A673 (cell line): Measurements from ENCODE around the gene ORM1. TPM values are rescaled to one million over a fixed set of nuclear protein-coding genes. Genes with fewer than 3 reads are reported as not detected.

ENCODE experiments used
- BruUV-seq: library from RNA; stranded (reverse); fragments of 400-500 nt; replicated peaks from 2 replicates; lab custom pipeline; 2021; lab: Mats Ljungman, UMichigan
- CTCF ChIA-PET: fragments of 300-600 bp; sonication (Branson Sonifier 250); formaldehyde crosslinking; loops from one replicate; lab custom pipeline; 2022; ENCODE audit warnings: antibody characterized with exemption; lab: Charles Lee
- POLR2A ChIA-PET: fragments of 300-600 bp; sonication (Branson Sonifier 250); formaldehyde crosslinking; loops from one replicate; lab custom pipeline; 2022; ENCODE audit warnings: antibody characterized with exemption; ENCODE audit not compliant: low non-redundant PET; lab: Charles Lee
- DNase-seq: peaks from one replicate; pipeline ENCODE4 v3.0.0-alpha.2; 2015; ENCODE audit warnings: low spot score
- H3K27ac ChIP-seq: fragments of 200-600 bp; sonication (generic); 2 replicates; pipeline ENCODE4 v1.5.1; 2016; ENCODE audit warnings: mixed run types, low read depth, mild to moderate bottlenecking, mixed read lengths, antibody characterized with exemption, low read length; ENCODE audit not compliant: poor library complexity, severe bottlenecking
- H3K27me3 ChIP-seq: fragments of 200-600 bp; sonication (generic); replicated peaks from 2 replicates; pipeline ENCODE4 v1.6.1; 2017; ENCODE audit warnings: mixed run types, low read depth, mild to moderate bottlenecking, mixed read lengths, antibody characterized with exemption, low read length; ENCODE audit not compliant: insufficient read depth, poor library complexity
- H3K36me3 ChIP-seq: fragments of 200-600 bp; sonication (generic); 2 replicates; pipeline ENCODE4 v1.6.1; 2016; ENCODE audit warnings: mixed run types, mild to moderate bottlenecking, mixed read lengths, antibody characterized with exemption, low read length; ENCODE audit not compliant: insufficient read depth, poor library complexity, severe bottlenecking
- H3K4me1 ChIP-seq: fragments of 200-600 bp; sonication (generic); 2 replicates; pipeline ENCODE4 v1.6.1; 2017; ENCODE audit warnings: mixed run types, mild to moderate bottlenecking, mixed read lengths, antibody characterized with exemption, low read length; ENCODE audit not compliant: insufficient read depth, poor library complexity, severe bottlenecking
- H3K4me3 ChIP-seq: fragments of 200-600 bp; sonication (generic); 2 replicates; pipeline ENCODE4 v1.5.1; 2016; ENCODE audit warnings: low read depth, mixed run types, mild to moderate bottlenecking, mixed read lengths, low read length; ENCODE audit not compliant: poor library complexity, severe bottlenecking
- H3K9me3 ChIP-seq: fragments of 200-600 bp; sonication (generic); 2 replicates; pipeline ENCODE4 v1.6.1; 2016; ENCODE audit warnings: mixed run types, low read depth, mild to moderate bottlenecking, mixed read lengths, antibody characterized with exemption, low read length; ENCODE audit not compliant: poor library complexity, severe bottlenecking
- CTCF ChIP-seq: fragments of 300-800, 200-600 bp; sonication (generic); conservative IDR thresholded peaks from 2 replicates; pipeline ENCODE4 v1.5.1; 2017; ENCODE audit warnings: low read depth, mild to moderate bottlenecking, antibody characterized with exemption, low read length, moderate library complexity, mixed read lengths
- EZH2 ChIP-seq: fragments of 200-600 bp; sonication (generic); IDR thresholded peaks from 2 replicates; pipeline ENCODE4 v1.6.1; 2017; ENCODE audit warnings: borderline replicate concordance, low read depth, mild to moderate bottlenecking, mixed read lengths, antibody characterized with exemption, low read length; ENCODE audit not compliant: poor library complexity, severe bottlenecking
- intact Hi-C: fragments of 100-400 bp; cut with micrococcal nuclease; formaldehyde crosslinking; loops from one replicate; pipeline ENCODE4 v1.10.0; 2022; ENCODE audit not compliant: unreplicated experiment
- total RNA-seq: library from RNA; stranded (reverse); gene quantifications from 2 replicates; pipeline ENCODE4 v1.2.3, GENCODE V29; 2021

ORM1 gene
- total RNA-seq, 1 experiment from 2014 or later, result not detected

- no peak for DNase-seq
- TF ChIP-seq CTCF (no peak), EZH2 (no peak)
- POLR2A ChIA-PET, result no interaction called here
- no TSS peak for BruUV-seq
- H3K4me3 ChIP-seq, result no peak overlapping the region
- no peaks in the 10 kb centered on the region for H3K4me1 ChIP-seq
- no peak overlapping the region for H3K27ac ChIP-seq
- intact Hi-C loops, result no loop called here
- no peaks in the 10 kb centered on the region for H3K9me3 ChIP-seq
- H3K27me3 ChIP-seq, result no peaks in the 10 kb centered on the region
- CTCF ChIA-PET, result no interaction called here
- no peaks in the 10 kb centered on the region for H3K36me3 ChIP-seq
Observed at GRCh38 chr9:114308361-114308950, 14.4 kb upstream of the ORM1 start.

- no peak for TF ChIP-seq CTCF
- TF ChIP-seq EZH2, result no peak
- no peak for DNase-seq
- ChIA-PET POLR2A (no interaction called here), CTCF (no interaction called here)
- Histone ChIP-seq H3K36me3 (no peaks in the 10 kb centered on the region), H3K4me1 (no peaks in the 10 kb centered on the region), H3K27me3 (no peaks in the 10 kb centered on the region), H3K27ac (no peak overlapping the region), H3K9me3 (no peaks in the 10 kb centered on the region), H3K4me3 (no peak overlapping the region)
- no TSS peak for BruUV-seq
- intact Hi-C loops, result no loop called here
Observed at GRCh38 chr9:114309096-114309495, 13.8 kb upstream of the ORM1 start.

- no peaks in the 10 kb centered on the region for H3K27me3 ChIP-seq
- ChIA-PET POLR2A (no interaction called here), CTCF (no interaction called here)
- H3K9me3 ChIP-seq, result no peaks in the 10 kb centered on the region
- no TSS peak for BruUV-seq
- no peaks in the 10 kb centered on the region for H3K36me3 ChIP-seq
- no peak overlapping the region for H3K27ac ChIP-seq
- no peak overlapping the region for H3K4me3 ChIP-seq
- no peak for DNase-seq
- no peaks in the 10 kb centered on the region for H3K4me1 ChIP-seq
- intact Hi-C loops, result no loop called here
- TF ChIP-seq CTCF, result no peak
- no peak for TF ChIP-seq EZH2
Observed at GRCh38 chr9:114310471-114311450, 12.1 kb upstream of the ORM1 start.
